GM21360 (cell line): Measurements from ENCODE around the gene AKAP6.

ENCODE experiments used
- ATAC-seq: cut with Tn5 transposase; IDR thresholded peaks from one replicate; pipeline ENCODE4 v1.9.1; 2021; ENCODE audit warnings: mild to moderate bottlenecking, moderate library complexity; ENCODE audit not compliant: unreplicated experiment

AKAP6 gene

GRCh38 chr14:32524609-32525375, 195.7 kb downstream of the AKAP6 start:
- no peak for ATAC-seq

GRCh38 chr14:32525591-32525990, 196.5 kb downstream of the AKAP6 start:
- no peak for ATAC-seq

DNA sequence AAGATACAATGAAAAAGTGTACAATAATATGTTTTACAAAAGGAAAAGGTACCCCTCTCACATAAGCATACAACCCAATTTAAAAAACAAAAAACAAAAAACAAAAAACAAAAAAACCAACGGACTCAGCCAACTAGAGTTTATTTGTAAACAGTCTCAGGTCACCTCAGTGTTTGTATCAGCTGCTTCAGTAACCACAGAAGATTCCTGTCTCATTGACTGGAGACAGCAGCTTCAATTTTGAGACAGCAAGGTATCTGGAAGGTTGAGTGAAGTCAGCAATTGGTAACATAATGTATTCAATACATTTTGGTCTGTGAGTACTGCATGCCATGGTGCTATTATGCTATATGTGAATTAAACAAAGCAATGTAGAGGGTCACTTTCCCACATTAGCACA, 201.7 kb downstream of the AKAP6 start:
- no peak for ATAC-seq

DNA sequence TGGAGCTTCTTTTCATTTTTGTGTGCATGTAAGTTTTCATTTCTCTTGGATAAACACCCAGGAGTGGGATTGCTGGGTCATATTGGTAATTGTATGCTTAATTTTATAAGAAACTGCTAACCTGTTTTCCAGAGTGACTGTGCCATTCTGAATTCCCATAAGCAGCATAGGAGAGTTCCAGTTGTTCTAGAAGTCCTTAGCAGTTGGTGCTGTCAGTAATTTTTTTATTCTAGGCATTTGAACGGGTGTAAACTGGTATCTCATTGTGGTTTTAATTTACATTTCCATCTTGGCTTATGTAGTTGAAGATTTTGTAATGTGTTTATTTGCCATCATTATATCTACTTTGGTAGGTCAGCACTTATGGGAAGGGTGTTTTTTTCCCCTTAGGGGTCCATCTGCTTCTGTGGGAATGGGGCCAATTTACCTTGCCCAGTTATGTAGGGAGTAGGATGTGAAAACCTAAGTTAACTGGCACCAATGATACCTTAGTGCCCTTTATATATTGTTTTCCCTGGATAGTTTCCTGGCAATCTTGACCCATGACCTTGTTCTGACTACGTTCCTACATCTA, 202.9 kb downstream of the AKAP6 start:
- no peak for ATAC-seq

- no peak for ATAC-seq
Observed at GRCh38 chr14:32534145-32534544, 205.0 kb downstream of the AKAP6 start.

DNA sequence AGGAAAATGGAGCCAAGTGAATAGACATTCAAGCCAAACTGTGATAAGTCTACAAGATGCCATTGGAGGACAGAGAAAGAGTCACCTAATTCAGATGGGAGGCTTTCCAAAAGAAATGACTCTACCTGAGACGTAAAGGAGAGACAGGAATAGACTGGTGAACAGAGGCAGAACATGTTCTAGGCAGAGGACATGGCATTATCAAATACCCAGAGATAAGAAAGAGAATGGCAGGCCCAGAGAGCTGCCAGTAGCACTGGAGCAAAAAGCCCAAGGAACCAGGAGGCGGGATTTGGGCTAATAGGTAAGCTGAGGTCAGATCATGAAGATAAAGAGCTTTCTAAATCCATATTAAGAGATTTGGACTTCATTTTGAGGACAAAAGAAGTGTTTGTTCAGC, 207.1 kb downstream of the AKAP6 start:
- ATAC-seq = no peak

- ATAC-seq = no peak
Observed at GRCh38 chr14:32537166-32537565, 208.1 kb downstream of the AKAP6 start.

GRCh38 chr14:32542507-32542906, 213.4 kb downstream of the AKAP6 start:
- ATAC-seq = no peak

GRCh38 chr14:32545095-32545494, 216.0 kb downstream of the AKAP6 start:
- ATAC-seq = no peak

- no peak for ATAC-seq
Observed at GRCh38 chr14:32545506-32546210, 216.6 kb downstream of the AKAP6 start.

DNA sequence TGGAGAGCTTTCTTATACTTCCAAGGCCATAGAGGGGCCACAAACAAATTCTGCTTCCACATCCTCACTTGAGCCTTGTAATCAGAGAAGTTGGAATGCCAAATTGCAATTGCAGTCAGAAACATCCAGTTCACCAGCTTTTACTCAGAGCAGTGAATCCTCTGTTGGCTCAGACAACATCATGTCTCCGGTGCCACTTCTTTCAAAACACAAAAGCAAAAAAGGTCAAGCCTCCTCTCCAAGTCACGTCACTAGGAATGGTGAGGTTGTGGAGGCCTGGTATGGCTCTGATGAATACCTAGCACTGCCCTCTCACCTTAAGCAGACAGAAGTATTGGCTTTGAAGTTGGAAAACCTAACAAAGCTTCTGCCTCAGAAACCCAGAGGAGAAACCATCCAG, 217.1 kb downstream of the AKAP6 start:
- ATAC-seq = no peak

GRCh38 chr14:32552766-32553165, 223.7 kb downstream of the AKAP6 start:
- ATAC-seq = no peak

GRCh38 chr14:32559048-32559447, 229.9 kb downstream of the AKAP6 start:
- no peak for ATAC-seq

GRCh38 chr14:32559590-32559989, 230.5 kb downstream of the AKAP6 start:
- ATAC-seq = no peak

DNA sequence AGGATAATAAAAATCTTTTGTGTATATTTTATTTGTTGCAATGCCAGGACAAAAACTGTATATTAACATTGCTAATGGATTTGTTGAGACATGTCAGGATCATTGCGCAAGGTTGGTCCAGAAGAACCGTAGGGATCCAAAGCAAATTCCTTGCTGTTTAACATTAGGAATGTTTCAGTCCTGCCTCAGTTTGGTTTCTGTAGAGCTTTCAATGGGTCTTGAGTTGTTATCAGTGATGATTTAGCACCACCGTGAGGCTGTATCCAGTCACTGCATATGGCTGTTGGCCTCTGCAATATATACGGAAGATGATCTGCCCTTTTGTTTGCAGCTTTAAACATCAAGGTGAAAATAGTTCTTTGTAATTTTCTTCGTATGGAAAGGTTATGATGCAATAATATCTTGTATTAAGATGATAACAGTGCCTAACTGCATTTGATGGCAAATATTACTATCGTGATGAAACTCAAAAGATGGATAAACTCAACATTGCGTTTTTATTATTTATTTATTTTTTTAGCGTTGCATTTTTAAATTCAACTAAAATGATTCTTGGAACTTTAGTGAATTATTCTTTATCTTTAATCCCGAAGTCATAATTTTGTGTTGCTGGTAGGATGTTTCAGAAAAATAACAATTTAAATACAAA, 231.2 kb downstream of the AKAP6 start:
- ATAC-seq = peak; percentile 71

DNA sequence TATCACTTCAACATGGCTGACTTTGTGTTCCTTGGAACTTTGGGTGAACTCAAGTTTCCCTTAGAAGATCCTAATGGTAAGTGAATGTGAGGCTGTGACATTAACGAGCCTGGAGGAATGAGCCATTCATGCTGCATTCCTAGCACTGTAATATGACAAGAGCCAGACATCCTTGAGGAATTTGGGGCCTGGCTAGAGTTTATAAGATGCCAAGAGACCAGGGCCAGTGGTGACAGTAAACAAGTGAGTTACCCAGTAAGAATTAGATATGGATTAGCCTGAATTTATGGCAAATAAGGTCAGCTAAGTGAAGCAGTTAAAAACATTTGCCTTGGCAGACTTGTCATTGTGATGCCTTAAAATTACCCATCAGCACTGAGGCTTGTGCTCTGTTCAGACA, 232.4 kb downstream of the AKAP6 start:
- no peak for ATAC-seq

DNA sequence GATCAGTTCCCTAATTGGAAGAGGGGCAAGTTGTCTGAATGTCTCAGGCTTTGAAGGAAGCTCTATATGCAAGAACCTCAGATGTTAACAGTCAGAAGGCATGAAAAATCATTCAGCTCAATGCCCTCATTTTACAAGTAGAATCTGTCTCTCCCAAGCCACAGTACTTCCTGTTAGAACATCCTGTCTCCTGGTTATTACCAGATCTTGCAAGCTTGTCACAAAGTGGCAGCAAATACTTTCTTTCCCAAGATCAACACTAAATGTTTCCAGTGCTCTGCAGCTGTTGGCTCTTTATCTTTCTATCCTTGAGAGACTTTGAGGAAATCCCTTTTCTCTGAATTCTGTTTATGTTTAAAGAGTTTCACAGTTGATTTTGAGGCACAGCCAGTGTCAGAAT, 235.5 kb downstream of the AKAP6 start:
- no peak for ATAC-seq

DNA sequence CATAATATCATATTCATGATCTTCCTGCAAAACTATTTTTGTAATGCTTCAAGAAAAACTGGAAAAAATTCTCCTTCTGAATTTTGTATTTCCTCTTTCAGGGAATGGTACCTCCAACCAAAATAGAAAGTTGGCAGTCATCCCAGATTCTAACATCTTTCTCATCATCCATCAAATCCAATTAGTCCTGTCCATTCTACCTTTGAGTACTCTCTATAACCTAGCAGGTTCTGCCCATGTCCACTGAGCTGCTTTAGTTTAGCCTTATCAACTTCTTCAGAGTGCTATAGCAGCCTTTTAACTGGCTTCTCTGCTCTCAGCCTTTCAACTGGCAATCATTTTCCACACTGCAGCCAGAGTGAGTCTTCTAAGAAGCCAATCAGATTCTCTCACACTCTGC, 236.2 kb downstream of the AKAP6 start:
- ATAC-seq = no peak

DNA sequence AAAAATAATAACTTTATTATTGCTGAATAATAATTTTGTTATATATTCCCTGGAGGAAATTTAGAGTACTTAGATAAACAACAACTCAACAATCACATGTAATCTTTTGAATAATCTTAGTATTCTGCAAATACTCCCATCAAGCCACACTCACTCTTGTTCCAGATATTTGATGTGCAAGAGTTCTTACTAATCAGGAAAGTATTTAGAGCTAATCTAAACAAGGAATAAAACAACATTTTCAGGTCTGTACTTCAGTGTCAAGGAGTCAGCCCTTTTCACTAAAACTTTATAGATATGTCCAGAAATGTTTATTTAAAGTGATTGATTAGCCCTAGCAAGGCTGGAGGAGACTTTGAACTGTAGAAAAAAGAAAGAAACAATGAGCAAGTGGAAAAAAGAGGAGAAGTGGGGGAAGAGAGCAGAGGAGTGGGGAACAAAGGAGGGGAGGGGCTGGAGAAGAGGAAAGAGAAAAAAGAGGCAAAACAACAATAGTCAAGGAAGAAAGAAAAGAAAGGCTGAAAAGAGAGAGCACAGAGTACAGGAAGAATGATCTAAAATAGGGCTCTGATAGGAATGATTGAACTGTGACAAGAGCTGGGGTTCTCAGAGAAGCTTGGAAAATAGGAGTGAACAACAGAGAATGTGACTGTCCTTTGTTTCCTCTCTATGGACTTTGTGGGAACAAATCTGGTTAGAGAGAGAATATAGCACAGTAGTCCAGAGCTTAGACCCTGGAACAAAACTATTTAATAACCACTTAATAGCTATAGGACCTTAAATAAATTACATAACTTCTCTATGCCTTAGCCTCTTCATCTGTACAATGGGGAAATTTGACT, 238.7 kb downstream of the AKAP6 start:
- ATAC-seq = no peak

DNA sequence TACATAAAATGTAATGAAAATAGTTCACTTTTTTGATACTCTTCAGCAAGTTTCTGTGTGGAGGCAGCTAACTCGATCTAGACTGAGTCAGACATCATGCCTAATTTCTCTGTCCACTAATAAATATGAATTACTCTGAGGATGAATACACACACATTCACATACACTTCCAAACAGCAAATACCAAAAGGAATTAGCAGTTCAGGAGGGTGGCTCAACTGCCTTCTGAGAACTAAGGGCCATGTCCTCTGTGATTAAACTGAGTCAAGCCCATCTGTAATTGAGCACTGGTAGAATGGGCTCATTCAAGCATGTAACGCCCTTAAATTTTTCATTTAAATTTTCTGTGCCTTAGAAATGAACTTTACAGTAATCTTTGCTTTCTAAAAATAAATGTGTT, 242.5 kb downstream of the AKAP6 start:
- ATAC-seq = no peak
